ENCODE data around the gene SIAE.
"Not testable (repeated sequence)": the region's sequence is repeated elsewhere in the genome, so short reads cannot be mapped to it uniquely, and the experiment has no call there.

The SIAE gene

DNA sequence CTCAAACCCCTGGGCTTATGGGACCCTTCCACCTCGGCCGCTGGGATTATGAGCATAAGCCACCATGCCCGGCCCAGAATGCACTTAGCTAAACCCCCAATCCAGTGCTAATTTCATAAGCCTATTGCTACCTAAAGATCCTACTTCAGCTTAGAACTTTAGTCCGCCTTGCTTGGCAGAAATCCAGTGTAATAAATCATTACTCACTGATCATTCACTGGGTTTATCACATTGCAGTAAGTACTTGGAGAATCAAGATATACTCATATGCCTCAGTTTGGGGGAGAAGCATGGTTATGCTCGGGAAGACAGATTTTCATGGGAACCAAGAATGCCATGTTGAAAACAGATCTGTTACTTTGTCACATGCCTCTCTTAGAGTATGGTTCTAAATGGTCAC, 54.7 kb downstream of the SIAE start:
- DNase-seq, result no peak

- no peak for DNase-seq
Measured at GRCh38 chr11:124612567-124613246, 60.8 kb downstream of the SIAE start.

GRCh38 chr11:124612045-124612444, 61.5 kb downstream of the SIAE start:
- DNase-seq, result no peak

GRCh38 chr11:124611064-124611463, 62.5 kb downstream of the SIAE start, which contains the start of gene PANX3:
Gene PANX3, plus strand, starts transcription at chr11:124611428. Its CDS starts 129 bp downstream, at chr11:124611557.
- no peak for DNase-seq

GRCh38 chr11:124610295-124610694, 63.2 kb downstream of the SIAE start:
- DNase-seq, result no peak

- no peak for DNase-seq
Measured at GRCh38 chr11:124608147-124608546, 65.4 kb downstream of the SIAE start.

- DNase-seq, result no peak
Measured at GRCh38 chr11:124605719-124606118, 67.8 kb downstream of the SIAE start.

DNA sequence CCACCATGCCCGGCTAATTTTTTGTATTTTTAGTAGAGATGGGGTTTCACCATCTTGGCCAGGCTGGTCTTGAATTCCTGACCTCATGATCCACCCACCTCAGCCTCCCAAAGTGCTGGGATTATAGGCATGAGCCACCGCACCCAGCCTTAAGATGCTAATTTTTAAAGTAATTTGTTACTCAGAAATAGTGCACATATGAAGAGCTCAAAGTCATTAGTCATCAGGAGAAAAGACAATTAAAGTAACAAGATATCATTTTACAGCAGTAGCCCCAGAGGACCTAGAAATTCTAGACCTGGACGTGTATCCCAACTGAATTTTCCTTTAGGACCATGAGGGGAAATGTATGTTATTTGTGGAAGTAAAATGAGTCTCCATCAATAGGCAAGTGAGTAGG, 70.8 kb downstream of the SIAE start:
- DNase-seq, result not testable (repeated sequence)

- no peak for DNase-seq
Measured at GRCh38 chr11:124602193-124602592, 71.3 kb downstream of the SIAE start.

DNA sequence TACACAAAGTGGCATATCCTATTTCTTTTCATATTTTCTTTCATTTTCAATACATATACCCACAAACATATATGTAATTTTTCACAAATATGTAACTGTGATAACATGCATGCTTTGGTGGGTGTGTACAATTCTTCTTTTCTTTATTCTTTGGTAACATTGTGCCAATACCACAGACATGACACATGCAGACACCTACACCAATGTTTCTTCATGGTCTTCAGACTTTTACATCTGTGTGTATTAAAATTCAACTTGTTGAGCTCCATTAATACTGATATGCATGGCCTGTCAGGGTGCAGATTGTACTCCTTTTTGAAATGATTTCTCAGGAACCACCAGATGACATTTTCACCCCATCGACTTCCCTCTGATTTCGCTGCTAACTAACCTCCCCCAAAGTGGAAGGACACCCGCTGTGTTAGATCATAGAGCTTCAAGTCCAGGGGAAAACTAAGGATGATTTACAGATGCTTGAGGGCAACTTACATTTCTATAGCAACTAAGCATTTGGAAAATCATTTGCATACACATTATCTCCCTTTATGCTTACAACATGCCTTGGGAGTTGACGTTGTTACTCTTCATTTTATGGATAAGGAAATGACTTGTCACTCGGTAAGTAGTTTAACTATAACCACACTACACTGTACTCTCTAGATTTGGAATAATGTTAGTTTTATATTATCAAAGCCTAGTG, 72.8 kb downstream of the SIAE start:
- DNase-seq, result no peak

GRCh38 chr11:124597626-124598025, 75.9 kb downstream of the SIAE start:
- DNase-seq, result no peak

- no peak for DNase-seq
Measured at GRCh38 chr11:124595302-124595701, 78.2 kb downstream of the SIAE start.

DNA sequence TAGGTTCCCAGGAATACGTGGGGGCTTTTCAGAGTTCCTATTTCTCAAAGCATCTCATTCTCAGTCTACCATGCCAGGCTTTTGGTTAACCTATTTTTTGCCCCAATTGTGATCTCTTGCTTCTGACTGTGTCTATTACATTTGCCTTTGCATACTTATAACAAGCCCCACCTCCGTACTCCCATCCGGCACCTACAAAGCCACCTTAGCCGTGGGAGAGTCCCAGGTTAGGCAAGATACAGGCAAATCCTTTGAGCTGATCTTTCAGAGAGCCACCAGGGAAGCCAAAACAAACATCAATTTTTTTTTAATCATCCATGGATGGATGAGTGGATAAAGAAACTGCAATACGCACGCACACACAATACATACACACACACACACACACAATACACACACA, 80.9 kb downstream of the SIAE start:
- DNase-seq, result no peak

GRCh38 chr11:124591430-124591829, 82.1 kb downstream of the SIAE start:
- no peak for DNase-seq

- DNase-seq, result peak; percentile 59
Measured at GRCh38 chr11:124586238-124586860, 87.2 kb downstream of the SIAE start.

DNA sequence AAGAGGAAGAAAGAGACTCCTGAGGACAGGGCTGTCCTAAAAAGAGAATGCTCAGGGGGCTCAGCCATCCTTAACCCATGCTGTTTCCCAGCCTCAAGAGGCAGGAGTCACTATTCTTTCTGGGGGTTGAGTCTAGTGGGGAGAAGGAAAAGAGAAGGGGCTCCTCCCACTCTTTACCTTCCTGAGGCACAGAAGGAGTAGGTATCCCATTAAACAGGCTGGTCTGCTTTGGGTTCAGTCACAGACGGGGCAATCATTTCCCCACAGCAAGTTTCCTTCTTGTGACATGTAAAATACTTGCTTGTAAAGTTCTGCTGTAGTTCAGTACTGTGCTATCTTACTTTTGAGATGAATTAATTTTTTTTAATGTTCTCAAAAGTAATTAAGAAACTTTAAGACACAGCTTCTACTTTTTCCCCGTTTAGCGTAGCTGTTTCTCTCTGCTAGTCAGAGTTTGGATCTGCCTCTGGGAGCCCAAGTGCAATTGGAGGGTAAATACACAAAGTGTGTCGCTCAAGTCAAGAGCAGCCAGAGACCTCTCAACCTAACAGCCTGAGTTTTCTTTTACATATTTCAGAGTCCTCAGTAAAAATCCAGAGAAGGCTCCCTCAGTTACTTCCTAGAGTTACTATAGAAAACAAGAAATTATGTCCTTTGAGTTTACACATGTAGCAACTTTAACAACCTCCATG, 88.7 kb downstream of the SIAE start:
- DNase-seq, result no peak

DNA sequence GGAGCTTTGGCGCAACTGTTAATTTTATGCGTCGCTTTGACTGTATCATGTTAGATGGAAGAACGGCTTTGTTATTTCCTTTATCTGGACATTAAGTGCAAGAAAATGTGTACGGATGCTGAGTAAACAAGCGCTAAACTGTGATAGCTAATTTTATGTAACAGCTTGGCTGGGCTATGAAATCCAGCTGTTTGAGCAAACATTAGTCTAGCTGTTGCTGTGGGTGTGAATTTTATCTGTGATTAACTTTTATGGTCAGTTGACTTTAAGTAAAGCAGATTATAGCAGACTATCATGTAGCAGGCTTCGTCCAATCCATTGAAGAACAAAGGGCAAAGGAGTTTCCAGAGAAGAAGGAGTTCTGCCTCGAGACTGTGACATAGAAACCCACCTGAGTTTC, 89.8 kb downstream of the SIAE start:
- no peak for DNase-seq

Measured in NCI-H1092 (cell line).